Panc1 (cell line): ENCODE data around the gene CRIP3.

ENCODE experiments used
- POLR2AphosphoS5 ChIP-seq: IDR thresholded peaks from 2 replicates; pipeline ENCODE4 v1.6.1; 2012; ENCODE audit warnings: mild to moderate bottlenecking, low read depth, low read length, moderate library complexity
- TF ChIP-seq, protein P1 (sequence below): fragments of 450-650 bp; IDR thresholded peaks from 2 replicates; pipeline ENCODE4 v1.5.1; 2017; ENCODE audit warnings: mild to moderate bottlenecking

DNA sequence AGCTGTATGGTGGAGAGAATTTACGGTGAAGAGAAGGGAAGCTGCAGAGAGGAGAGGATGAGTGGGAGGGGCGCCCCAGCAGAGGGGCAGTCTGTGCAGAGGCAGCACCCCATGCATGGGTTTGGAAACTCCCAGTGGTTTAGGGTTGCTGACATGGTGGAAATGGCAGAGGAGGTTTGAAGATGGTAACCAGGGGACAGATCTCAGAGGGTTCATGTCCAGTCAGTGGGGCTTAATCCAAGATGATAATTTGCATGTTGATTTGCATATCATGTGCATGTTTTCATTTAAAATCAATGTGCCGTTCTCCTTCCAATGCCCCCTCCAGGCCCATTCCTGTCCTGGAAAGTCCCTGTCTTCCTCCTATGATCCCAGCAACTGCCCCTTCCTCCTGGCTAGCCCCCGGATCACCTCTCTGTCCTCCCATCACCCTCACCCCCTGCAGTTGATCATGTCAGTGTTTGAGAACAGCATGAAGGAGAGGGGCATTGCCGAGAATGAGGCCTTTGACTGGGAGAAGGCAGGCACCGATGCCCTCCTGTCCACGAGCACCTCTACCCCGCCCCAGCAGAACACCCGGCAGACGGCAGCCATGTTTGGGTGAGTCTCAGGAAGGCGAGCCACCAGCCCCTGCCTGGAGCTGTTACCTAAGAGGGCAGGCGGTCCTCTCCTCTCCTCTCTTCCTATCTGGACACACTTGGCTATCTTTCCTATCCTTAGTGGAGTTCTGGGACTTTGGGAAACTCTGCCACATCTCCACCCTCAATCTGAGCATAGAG lies 51.1 kb downstream of the CRIP3 start:
- TF ChIP-seq, protein P1, sequence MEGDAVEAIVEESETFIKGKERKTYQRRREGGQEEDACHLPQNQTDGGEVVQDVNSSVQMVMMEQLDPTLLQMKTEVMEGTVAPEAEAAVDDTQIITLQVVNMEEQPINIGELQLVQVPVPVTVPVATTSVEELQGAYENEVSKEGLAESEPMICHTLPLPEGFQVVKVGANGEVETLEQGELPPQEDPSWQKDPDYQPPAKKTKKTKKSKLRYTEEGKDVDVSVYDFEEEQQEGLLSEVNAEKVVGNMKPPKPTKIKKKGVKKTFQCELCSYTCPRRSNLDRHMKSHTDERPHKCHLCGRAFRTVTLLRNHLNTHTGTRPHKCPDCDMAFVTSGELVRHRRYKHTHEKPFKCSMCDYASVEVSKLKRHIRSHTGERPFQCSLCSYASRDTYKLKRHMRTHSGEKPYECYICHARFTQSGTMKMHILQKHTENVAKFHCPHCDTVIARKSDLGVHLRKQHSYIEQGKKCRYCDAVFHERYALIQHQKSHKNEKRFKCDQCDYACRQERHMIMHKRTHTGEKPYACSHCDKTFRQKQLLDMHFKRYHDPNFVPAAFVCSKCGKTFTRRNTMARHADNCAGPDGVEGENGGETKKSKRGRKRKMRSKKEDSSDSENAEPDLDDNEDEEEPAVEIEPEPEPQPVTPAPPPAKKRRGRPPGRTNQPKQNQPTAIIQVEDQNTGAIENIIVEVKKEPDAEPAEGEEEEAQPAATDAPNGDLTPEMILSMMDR: no peak
- no peak for TF ChIP-seq POLR2AphosphoS5
